Kidney epithelial cell (primary cell): Measurements from ENCODE around the gene CCDC187. TPM values are rescaled to one million over a fixed set of nuclear protein-coding genes. Genes with fewer than 3 reads are reported as not detected.

Experiments
- DNase-seq: peaks from one replicate; pipeline ENCODE4 v3.0.0-alpha.2; 2010; ENCODE audit warnings: low read depth
- H3K27me3 ChIP-seq: 2 replicates; pipeline ENCODE4 v1.6.0; 2011; ENCODE audit warnings: low read length; ENCODE audit not compliant: control insufficient read depth, insufficient read depth
- H3K36me3 ChIP-seq: 2 replicates; pipeline ENCODE4 v1.5.1; 2011; ENCODE audit warnings: low read length; ENCODE audit not compliant: control insufficient read depth, insufficient read depth
- H3K4me3 ChIP-seq: 2 replicates; pipeline ENCODE4 v1.5.1; 2011; ENCODE audit warnings: low read depth, mild to moderate bottlenecking, control low read depth, low read length
- CTCF ChIP-seq: IDR thresholded peaks from 2 replicates; pipeline ENCODE4 v1.5.1; 2011; ENCODE audit warnings: mild to moderate bottlenecking, moderate library complexity, low read length, control low read depth, inconsistent platforms; ENCODE audit not compliant: insufficient read depth, poor library complexity, severe bottlenecking
- total RNA-seq: library from RNA; depleted of rRNA; stranded (reverse); fragments of >200 nt; gene quantifications from 2 replicates; pipeline ENCODE4 v1.2.3, GENCODE V29; 2015

CCDC187 gene
- total RNA-seq, 1 donor from 2014 or later, result 0.04 TPM

- H3K27me3 ChIP-seq, result peaks cover 9% of the 10 kb centered on the region
- H3K36me3 ChIP-seq, result no peaks in the 10 kb centered on the region
- TF ChIP-seq CTCF, result no peak
- no peak for DNase-seq
- no peak overlapping the region for H3K4me3 ChIP-seq
Observed at GRCh38 chr9:136242248-136242647, 61.6 kb downstream of the CCDC187 start.

- H3K27me3 ChIP-seq, result peaks cover 2% of the 10 kb centered on the region
- no peaks in the 10 kb centered on the region for H3K36me3 ChIP-seq
- H3K4me3 ChIP-seq, result no peak overlapping the region
- no peak for DNase-seq
- no peak for TF ChIP-seq CTCF
Observed at GRCh38 chr9:136241542-136241941, 62.4 kb downstream of the CCDC187 start.

DNA sequence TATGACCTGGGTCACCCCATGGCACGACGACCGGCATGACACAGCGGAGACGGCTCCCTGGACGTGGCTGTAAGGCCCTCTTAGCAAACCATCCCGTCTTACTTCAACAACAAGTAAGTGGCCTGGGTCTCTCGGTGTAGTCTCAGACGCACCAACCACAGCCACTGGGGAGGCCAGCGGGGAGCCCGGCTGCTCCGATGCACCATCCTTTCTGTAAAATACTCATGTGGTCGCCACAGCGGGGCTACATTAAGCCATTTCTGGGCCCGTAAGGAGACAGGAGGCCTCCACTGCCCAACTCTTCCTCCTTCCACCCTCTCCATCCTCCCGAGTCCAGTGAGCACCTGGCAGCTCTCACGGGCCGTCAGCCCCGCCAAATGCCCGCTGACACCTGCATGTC lies 63.0 kb downstream of the CCDC187 start:
- DNase-seq, result no peak

GRCh38 chr9:136239983-136240330 lies 63.9 kb downstream of the CCDC187 start:
- H3K36me3 ChIP-seq, result no peaks in the 10 kb centered on the region
- no peak overlapping the region for H3K4me3 ChIP-seq
- no peak for TF ChIP-seq CTCF
- no peak for DNase-seq
- H3K27me3 ChIP-seq, result no peaks in the 10 kb centered on the region

More for the DNA sequence above, 63.0 kb downstream of the CCDC187 start:
- H3K4me3 ChIP-seq, result no peak overlapping the region
- no peaks in the 10 kb centered on the region for H3K36me3 ChIP-seq
- TF ChIP-seq CTCF, result no peak
- H3K27me3 ChIP-seq, result no peaks in the 10 kb centered on the region

- Histone ChIP-seq H3K4me3 (no peak overlapping the region), H3K36me3 (no peaks in the 10 kb centered on the region), H3K27me3 (no peaks in the 10 kb centered on the region)
- no peak for DNase-seq
- TF ChIP-seq CTCF, result no peak
Observed at GRCh38 chr9:136239135-136239982, 64.5 kb downstream of the CCDC187 start.

- no peak for TF ChIP-seq CTCF
- Histone ChIP-seq H3K4me3 (no peak overlapping the region), H3K36me3 (no peaks in the 10 kb centered on the region), H3K27me3 (no peaks in the 10 kb centered on the region)
- no peak for DNase-seq
Observed at GRCh38 chr9:136238342-136238732, 65.6 kb downstream of the CCDC187 start.
